Ovary (tissue), 9 donors: ENCODE results near the gene TRMT6. TPM values are rescaled to one million over a fixed set of nuclear protein-coding genes. Genes with fewer than 3 reads are reported as not detected.

Experiments used
- DNase-seq, 5 donors: peaks; one replicate each; pipeline ENCODE4 v3.0.0-alpha.2; 2019 to 2020
- H3K27ac ChIP-seq, 2 donors: fragments of 200-600 bp; one replicate each; pipeline versions ENCODE4 v1.5.1 to v1.8.0; 2019 to 2022
- H3K27me3 ChIP-seq: fragments of 200-600 bp; one replicate; pipeline ENCODE4 v1.8.0; 2022
- H3K36me3 ChIP-seq: fragments of 200-600 bp; sonication (generic); one replicate; pipeline ENCODE4 v1.5.1; 2019
- H3K4me1 ChIP-seq: one replicate; pipeline ENCODE4 v1.8.1; 2013; ENCODE audit warnings: mild to moderate bottlenecking, moderate library complexity; ENCODE audit not compliant: insufficient read depth
- H3K4me3 ChIP-seq: fragments of 200-600 bp; sonication (generic); one replicate; pipeline ENCODE4 v1.5.1; 2017
- H3K9me3 ChIP-seq, 2 donors: fragments of 200-600 bp in 1 of 2; sonication (generic) in 1 of 2; one replicate each; pipeline versions ENCODE4 v1.5.1 to v1.8.1; 2013 to 2019; ENCODE audit warnings: mild to moderate bottlenecking in 1 of 2, moderate library complexity in 1 of 2
- EP300 ChIP-seq: sonication (generic); formaldehyde crosslinking; IDR thresholded peaks from one replicate; pipeline ENCODE4 v1.6.1; 2017; ENCODE audit warnings: antibody characterized with exemption
- POLR2A ChIP-seq: fragments of 450-650 bp; IDR thresholded peaks from one replicate; pipeline ENCODE4 v1.6.1; 2017; ENCODE audit warnings: antibody characterized with exemption, mild to moderate bottlenecking, moderate library complexity
- WGBS, 3 donors: extraction: QIAGEN DNeasy Blood & Tissue Kit in 1 of 3; methylation state at CpG; one replicate each; pipeline versions ENCODE4 v1.1.5 to v1.1.7; 2013 to 2017; 5-methylcytosine and 5-hydroxymethylcytosine counted together
- intact Hi-C, 4 donors: fragments of 100-400 bp; cut with DNase I; formaldehyde crosslinking; loops; one replicate each; pipeline versions ENCODE4 v1.11.0 to v1.15.1; 2022 to 2023
- polyA plus RNA-seq, 2 donors: library from polyadenylated mRNA; stranded (reverse); fragments of 200-250 nt in 1 of 2; fragments of 350-450 nt in 1 of 2; fragmentation: Illumina TruSeq in 1 of 2; extraction: RNeasy Lipid Tissue Mini Kit (QIAGEN cat#74804) in 1 of 2; gene quantifications; one replicate each; pipeline ENCODE4 v1.2.3, GENCODE V29; 2013 to 2014
- total RNA-seq, 7 donors: library from RNA; depleted of rRNA in 2 of 7; stranded (reverse); fragments of >200 nt in 2 of 7; fragmentation: NEBNext Ultra II Directional in 3 of 7; extraction: Animal tissue kit (Norgen Biotek cat#: 25700) in 3 of 7; gene quantifications; one replicate each; pipeline versions ENCODE4 v1.1.0 to v1.2.4, GENCODE V29; 2016 to 2023
- TF ChIP-seq, protein P1 (sequence below), 3 donors: fragments of 450-650 bp in 2 of 3; fragments of 200-600 bp in 1 of 3; IDR thresholded peaks; one replicate each; pipeline versions ENCODE4 v1.5.1 to v1.8.0; 2016 to 2022; ENCODE audit warnings: antibody characterized with exemption in 3 of 3, mild to moderate bottlenecking in 1 of 3
- donor health status: DM: no; HTN: no; CAD: no; lungs with moderate emphysema.
- donor health status: DM: no; HTN: no; CAD: no.
- donor health status: Bipolar disorder and iron deficiency.
- donor health status: DM: yes; HTN: yes; CAD: no.
- donor health status: DM: no; HTN: no; CAD: no.
- donor health status: DM: yes; HTN: yes; CAD: no.

TRMT6 gene
- total and polyA plus RNA-seq, 9 donors, result 5.8 to 19.3 (median 11.5) TPM

DNA sequence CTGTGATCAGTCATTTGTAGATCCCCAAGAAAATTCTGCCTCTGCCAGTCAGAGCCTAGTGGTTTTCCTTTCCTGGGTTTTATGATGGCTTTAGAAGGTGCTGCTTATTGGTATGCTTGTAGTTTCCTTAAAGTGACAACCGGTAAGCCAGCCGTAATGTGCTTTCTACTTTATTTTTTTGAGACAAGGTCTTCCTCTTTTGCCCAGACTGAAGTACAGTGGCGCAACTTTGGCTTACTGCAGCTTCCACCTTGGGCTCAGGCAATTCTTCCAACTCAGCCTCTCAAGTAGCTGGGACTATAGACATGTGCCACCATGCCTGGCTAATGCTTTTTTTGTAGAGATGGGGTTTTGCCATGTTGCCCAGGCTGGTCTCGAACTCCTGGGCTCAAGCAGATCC is 23.6 kb upstream of the TRMT6 start:
- TF ChIP-seq, protein P1, sequence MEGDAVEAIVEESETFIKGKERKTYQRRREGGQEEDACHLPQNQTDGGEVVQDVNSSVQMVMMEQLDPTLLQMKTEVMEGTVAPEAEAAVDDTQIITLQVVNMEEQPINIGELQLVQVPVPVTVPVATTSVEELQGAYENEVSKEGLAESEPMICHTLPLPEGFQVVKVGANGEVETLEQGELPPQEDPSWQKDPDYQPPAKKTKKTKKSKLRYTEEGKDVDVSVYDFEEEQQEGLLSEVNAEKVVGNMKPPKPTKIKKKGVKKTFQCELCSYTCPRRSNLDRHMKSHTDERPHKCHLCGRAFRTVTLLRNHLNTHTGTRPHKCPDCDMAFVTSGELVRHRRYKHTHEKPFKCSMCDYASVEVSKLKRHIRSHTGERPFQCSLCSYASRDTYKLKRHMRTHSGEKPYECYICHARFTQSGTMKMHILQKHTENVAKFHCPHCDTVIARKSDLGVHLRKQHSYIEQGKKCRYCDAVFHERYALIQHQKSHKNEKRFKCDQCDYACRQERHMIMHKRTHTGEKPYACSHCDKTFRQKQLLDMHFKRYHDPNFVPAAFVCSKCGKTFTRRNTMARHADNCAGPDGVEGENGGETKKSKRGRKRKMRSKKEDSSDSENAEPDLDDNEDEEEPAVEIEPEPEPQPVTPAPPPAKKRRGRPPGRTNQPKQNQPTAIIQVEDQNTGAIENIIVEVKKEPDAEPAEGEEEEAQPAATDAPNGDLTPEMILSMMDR (IDR thresholded peaks at IDR 0.05), result no peak
- TF ChIP-seq POLR2A (no peak), EP300 (no peak)
- Histone ChIP-seq H3K9me3 (no peaks in the 10 kb centered on the region), H3K4me3 (no peak overlapping the region), H3K27ac (no peak overlapping the region), H3K4me1 (no peaks in the 10 kb centered on the region), H3K36me3 (no peaks in the 10 kb centered on the region), H3K27me3 (no peaks in the 10 kb centered on the region)
- intact Hi-C loops, result no loop called here
- no peak for DNase-seq
- WGBS, 3 donors, result 93 to 97% (median 95%) methylated on average over 4 of the region's 4 CpGs

GRCh38 chr20:5973172-5973571 is 22.8 kb upstream of the TRMT6 start:
- H3K4me1 ChIP-seq, result no peaks in the 10 kb centered on the region
- WGBS, 3 donors, result 94 to 95% (median 95%) methylated on average over 2 of the region's 2 CpGs
- no peaks in the 10 kb centered on the region for H3K27me3 ChIP-seq
- H3K9me3 ChIP-seq, result no peaks in the 10 kb centered on the region
- H3K27ac ChIP-seq, result no peak overlapping the region
- DNase-seq, result no peak
- intact Hi-C loops, result no loop called here
- H3K36me3 ChIP-seq, result no peaks in the 10 kb centered on the region
- TF ChIP-seq POLR2A, result no peak
- TF ChIP-seq EP300, result no peak
- TF ChIP-seq, protein P1 (IDR thresholded peaks at IDR 0.05), result no peak
- no peak overlapping the region for H3K4me3 ChIP-seq

DNA sequence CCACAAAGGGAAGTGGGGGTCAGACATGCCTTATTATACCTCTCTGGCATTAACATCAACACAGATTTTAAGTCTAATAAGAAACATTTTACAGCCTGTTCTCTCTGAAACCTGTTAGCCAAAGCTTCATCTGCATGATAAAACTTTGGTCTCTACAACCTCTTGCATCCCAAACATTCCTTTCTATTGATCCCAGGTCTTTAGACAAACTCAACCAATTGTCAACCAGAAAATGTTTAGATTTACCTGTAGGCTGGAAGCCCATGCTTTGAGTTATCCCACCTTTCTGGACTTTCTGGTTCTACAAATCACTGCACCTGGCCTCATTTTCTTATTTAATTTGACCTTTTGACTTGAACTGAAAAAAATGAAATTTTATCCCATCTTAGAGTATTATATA is 20.9 kb upstream of the TRMT6 start:
- Histone ChIP-seq H3K27ac (no peak overlapping the region), H3K27me3 (no peaks in the 10 kb centered on the region), H3K36me3 (no peaks in the 10 kb centered on the region), H3K9me3 (no peaks in the 10 kb centered on the region), H3K4me3 (no peak overlapping the region), H3K4me1 (no peaks in the 10 kb centered on the region)
- intact Hi-C loops, result no loop called here
- TF ChIP-seq EP300, result no peak
- no peak for TF ChIP-seq POLR2A
- TF ChIP-seq, protein P1 (IDR thresholded peaks at IDR 0.05), result no peak
- DNase-seq, result no peak

DNA sequence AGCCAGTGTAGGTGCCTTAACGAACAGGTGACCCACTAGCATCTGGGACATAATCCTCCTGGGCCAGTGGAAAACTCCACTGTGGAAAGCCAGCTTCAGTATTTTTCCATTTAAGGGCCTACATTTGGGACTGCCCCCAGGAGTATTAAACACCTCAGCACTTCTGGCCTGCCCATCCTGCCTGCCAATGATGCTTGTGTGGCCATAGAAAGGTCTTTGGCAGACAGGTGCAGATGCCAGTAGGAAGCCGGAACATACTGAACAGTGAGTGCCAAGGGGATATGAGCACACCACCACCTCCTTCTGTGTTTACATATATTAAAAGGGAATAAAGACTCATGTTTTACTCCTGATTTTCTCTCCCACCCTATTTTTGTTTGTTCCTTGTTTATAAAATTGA is 20.0 kb upstream of the TRMT6 start:
- H3K36me3 ChIP-seq, result no peaks in the 10 kb centered on the region
- TF ChIP-seq, protein P1 (IDR thresholded peaks at IDR 0.05), result no peak
- TF ChIP-seq POLR2A (no peak), EP300 (no peak)
- intact Hi-C loops, result no loop called here

DNA sequence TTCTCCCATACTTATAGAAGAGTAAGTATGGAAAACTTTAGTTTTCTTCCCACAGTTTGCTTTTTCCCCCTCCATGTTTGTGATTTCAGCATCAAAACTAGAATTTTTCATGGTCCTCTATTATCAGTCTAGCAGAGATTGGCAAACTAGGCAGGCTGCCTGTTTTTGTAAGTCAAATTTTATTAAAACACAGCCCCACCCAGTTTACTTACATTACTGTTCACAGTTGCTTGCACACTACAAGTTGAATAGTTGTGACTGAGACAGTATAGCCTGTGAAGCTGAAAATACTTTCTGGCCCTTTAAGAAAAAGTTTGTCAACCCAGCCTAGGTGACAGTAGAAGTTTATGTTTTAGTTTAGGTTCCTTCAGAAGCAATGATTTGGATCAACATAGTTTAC is 19.6 kb upstream of the TRMT6 start:
- Histone ChIP-seq H3K27me3 (no peaks in the 10 kb centered on the region), H3K4me3 (no peak overlapping the region), H3K9me3 (no peaks in the 10 kb centered on the region), H3K27ac (no peak overlapping the region), H3K4me1 (no peaks in the 10 kb centered on the region), H3K36me3 (no peaks in the 10 kb centered on the region)
- intact Hi-C loops, result no loop called here
- no peak for DNase-seq
- TF ChIP-seq POLR2A, result no peak

More for the DNA sequence above, 20.0 kb upstream of the TRMT6 start:
- DNase-seq, result no peak
- 92 to 100% (median 93%) methylated on average over 2 of the region's 2 CpGs for WGBS, 3 donors
- Histone ChIP-seq H3K4me1 (no peaks in the 10 kb centered on the region), H3K27me3 (no peaks in the 10 kb centered on the region), H3K27ac (no peak overlapping the region), H3K9me3 (no peaks in the 10 kb centered on the region), H3K4me3 (no peak overlapping the region)
